ENCODE measurements around the gene STEAP1B.

STEAP1B gene

DNA sequence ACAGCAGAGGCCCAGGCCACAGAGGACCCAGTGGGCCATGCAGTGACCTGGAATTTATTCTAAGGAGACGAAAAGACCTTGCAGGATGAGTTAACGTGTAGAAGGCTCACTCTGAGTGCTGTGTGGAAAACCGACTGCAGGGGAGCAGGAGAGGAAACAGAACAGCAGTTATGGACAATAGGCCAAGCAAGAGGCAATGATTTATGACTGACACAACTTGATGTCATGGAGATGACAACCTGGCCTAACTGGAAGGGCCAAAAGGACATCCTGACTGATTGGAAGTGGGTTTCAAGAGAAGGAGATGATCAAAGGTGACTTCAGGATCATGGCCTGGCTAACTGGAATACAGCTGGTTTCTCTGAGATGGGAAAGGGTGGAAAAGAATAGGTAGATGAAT, 72.9 kb downstream of the STEAP1B start:
- ATAC-seq, result no peak

DNA sequence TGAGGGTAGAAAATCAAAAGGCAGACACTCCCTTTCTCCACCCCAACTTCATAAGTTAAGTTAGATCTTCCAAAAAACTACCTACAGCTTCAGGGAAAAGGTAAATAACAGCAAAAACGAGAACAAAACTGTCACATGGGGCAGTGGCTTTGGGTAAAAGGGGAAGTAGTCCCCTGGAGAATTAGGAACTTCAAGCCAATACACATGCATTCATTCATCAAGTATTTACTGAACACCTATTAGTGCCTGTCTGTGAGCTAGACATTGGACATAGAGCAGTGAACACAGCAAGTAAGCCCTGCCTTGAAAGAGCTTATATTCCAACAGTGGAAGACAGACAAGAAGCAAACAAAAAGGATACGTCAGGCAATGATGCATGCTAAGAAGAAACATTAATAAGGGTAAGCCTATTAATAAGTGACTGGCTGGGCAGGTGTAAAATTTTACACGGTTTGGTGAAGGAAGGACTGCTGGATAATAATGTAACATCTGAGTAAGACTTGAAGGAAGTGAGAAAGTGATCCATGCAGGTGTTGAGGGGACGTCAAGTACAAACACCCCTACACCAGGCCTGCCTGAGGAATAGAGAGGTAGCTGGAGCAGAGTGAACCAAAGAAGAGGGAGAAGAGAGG, 73.4 kb downstream of the STEAP1B start:
- no peak for ATAC-seq

DNA sequence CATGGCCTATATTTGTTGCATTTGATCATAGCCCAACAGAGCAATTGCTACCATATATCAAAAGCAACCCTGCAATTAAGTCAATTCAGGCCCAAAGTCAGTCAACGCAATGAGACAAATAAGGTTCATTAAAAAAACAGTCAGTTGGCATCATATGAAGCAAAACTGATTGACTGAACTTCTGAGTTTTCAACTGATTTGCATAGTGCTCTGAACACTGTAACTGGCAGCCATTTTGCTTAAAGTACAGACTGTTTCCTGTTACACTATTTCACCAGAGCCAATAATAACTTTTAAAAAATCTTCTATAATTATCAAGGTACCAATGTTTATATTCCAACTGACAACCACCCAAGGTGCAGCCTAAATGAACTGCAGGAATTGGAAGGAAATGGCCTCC, 74.6 kb downstream of the STEAP1B start:
- no peak for ATAC-seq

DNA sequence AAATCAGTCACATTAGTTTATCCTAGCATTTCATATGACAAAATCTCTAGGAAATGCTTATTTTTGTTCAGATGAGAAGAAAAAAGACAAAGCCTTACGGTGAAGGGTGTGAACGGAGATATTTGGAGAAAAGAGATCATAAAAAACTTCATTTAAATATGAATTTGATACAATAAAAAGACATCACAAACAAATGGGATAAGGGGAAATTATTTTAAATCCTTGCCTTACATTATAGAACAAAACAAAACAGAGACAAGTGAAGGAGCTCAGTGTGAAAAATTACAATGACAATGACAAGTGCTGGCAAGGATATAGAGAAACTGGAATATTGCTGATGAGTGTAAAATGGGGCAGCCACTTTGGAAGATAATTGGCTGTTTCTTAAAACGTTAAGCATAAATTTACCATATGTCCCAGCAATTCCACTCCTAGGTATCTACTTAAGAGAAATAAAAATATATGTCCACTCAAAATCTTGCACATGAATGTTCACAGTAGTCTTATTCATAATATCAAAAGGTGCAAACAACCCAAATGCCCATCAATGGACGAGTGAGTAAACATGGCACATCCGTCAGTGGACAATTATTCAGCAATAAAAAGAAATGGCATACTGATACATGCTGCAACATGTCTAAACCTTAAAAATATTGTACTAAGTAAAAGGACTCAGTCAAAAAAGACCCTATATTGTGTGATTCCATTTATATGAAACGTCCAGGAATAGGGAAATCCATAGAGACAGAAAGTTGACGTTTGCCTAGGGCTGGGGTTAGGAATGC, 77.0 kb downstream of the STEAP1B start:
- ATAC-seq, result no peak

DNA sequence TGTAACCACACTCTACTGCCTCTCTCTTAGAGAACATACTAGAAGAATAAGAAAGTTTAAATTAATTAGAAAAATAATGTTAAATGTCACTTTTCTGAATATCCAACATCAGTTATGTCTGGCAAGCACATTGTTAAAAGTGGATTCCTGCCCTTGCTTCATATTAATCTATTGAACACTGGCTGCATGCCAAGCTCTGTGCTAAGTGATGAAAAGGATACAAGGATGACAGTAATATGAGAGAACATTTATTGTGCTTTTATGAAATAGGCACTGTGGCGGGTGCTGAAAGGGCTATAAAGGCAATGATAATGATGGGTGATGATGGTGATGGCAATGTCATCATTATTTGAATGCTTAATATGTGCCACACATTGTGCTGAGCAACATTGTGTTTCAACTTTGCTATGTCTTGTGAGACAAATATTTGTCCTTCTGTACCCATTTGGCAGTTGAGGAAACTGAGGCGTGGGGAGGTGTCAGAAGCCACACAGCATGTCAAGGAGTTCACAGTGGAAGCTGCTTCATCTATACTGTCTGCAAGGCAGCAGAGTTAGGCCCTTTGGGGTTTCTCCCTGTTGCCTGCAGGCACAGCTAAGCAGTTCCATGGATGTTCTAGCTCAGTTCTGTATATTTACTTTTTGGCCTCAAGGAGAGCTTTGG, 78.9 kb downstream of the STEAP1B start:
- no peak for ATAC-seq

DNA sequence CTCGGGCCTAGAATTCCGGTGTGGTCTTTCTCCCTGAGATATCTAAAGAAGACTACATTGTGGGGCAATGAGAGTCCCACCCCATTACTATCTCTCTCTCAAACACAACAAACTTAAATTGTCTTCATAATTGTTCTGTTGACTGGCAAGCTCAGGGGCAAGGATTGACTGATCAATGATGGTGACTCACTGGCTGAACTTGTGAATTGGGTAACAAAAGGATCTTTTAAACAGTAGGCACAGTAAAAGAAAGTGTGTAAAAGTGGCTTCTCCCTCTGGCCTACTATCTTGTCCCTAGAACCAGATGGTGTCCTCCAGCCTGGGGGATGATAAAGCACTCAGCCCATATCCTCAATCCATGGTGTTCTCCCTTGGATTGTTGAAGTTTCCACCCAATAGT, 80.0 kb downstream of the STEAP1B start:
- ATAC-seq, result no peak

DNA sequence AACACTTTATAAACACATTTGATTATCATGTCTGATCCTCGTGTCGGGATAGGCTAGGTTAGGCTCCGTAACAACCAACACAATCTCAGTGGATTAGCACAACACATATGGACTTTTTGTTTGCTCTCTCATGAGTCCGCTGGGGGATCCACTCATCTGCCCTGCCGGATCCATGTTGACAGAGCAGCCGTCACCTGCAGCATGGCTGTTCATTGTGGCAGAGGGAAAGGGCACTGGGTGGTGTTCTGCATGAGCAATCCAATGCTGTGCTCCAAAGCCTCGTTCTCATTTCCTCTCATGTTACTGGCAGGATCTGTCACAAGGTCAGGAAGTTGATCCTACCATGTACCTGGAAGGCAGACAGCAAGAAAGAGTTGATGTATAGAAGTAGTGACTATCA, 80.5 kb downstream of the STEAP1B start:
- ATAC-seq, result no peak

DNA sequence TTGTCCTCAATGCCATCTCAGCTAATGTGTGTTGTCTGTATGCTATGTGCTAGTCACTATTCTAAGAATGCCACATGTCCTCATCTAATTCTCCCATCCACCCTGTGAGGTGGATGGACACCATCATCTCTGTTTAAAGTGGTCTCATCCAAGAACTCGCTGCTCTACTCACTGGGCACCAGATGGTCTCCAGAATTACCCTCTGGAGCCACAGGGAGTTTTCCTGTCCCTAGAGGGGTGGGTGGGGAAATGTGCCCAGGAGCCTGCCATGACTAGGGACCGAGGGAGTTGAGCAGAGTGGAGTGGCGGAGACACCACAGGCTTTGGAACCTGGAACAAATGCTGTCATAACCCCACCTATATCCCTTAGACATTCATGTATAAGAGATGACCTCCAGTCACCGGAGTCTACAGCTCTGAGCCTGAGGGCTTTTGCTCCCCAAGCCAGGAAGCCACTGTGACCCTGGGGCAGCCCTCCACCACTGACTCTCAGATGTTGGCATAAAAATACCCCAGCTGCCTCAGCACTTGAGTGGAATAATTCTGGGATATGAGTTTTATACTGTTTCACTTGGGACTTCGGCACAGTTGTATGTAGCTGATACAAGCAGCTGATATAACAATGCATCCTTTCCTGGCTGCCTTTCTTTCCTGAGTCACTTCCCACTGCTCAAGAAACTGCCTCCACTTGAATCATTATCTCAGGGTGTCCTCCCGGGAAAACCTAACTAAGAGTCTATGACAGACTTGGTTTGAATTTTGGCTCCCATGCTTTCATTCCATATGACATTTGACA, 81.5 kb downstream of the STEAP1B start:
- ATAC-seq, result no peak

DNA sequence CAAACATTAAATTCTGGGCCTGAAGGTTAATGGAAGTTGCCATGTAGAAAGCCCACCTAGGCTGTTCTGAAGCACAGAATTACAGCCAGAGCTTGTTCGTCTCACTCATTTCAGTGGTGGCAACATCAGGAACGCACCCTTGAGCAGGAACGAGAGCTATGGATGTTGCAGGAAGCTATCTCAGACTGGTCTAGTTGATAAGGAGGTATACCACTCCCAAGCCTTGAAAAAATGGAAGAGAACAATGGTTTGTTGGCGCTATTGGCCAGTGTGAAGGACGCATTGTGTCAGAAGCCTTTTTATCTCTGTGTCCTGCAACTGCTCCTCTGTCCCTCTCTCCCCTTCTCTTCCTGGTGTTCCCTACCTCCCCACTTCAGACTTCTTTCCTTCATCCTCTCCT, 82.1 kb downstream of the STEAP1B start:
- ATAC-seq, result no peak

DNA sequence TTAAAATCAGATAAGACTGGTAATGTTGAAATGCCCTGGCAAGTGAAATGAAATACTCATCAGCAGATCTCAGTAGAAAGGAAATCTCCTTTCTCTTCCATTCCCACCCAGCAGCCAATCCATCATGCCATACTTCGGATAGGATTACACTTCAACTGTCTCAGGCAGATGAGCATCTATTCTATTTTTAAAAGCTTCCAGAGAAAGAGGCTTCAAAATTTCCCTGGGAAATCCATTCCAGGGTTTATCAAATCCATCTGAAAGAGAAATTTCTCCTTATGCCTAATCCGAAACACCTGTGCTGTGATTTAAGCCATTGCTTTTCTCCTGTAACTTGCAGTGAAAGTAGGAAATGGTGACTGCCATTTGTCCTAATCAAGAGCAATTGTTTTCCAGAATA, 82.6 kb downstream of the STEAP1B start:
- no peak for ATAC-seq

DNA sequence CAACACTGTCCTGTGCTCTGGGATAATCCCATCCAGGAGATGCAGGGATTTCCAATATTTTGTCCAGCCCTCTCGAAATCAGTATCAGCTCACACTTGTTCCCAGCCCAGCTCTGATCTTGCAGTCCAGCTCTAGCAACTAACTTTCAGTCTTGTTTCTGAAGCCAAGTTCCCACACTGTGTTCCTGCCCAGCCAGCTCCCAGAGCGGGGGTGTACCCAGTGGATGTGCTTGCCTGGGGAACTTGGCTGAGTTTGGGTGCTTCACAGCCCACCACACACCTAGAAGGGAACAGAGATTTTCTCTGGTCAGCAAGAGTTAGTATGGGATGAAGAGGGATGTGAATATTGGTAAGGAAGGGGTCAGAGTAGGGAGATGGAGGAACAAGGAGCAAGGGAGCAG, 85.6 kb downstream of the STEAP1B start:
- ATAC-seq, result no peak

DNA sequence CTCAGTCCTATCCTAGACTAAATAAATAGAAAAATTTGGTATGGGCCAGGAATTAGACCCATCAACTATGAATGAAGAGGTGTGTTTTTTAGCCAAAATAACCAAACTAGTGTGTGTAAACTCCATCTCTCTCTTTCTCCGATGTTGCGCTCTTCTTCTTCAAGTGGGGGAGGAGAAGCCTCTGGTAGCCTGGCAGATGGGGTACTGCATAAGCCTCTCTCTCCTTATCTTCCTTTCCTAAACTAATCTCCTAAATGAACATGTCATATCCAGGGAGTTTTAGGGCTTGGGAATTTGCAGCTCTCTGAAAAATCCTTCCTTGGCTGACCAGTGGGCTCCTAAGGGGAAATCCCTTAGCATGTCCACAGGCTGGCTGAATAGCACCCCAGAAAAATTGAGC, 86.8 kb downstream of the STEAP1B start:
- no peak for ATAC-seq

DNA sequence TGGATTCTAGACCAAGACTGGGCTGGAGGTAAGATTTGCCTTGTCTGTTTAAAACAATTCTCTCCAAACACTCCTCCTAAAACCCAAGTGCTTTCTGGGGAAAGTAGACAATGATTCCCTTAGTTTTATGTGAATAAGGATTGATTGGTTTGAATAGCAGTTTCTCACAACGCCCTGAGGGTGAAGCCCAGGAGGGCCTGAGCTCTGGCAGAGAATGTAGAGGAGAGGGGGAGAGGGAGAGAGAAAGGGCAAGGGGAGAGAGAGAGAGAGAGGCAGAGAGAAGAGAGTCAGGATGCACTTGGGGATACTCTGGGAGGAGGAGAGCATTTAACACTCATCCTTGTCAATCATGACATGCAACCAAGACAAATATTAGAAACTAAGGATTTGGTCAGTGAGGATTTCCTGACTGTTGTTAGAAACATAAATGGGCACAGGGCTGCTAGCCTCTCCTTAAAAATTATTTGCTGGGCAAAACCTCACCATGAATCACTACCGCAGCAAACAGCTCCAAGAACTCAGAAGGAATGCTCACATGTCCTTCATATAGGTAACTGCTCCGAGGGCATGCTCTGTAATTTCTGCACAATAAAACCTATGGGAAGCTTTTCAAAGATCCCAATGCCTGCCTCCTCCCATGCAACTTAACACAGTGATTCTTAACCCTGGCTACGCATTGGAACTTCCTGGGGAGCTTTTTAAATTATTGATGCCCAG, 87.9 kb downstream of the STEAP1B start:
- ATAC-seq, result no peak

DNA sequence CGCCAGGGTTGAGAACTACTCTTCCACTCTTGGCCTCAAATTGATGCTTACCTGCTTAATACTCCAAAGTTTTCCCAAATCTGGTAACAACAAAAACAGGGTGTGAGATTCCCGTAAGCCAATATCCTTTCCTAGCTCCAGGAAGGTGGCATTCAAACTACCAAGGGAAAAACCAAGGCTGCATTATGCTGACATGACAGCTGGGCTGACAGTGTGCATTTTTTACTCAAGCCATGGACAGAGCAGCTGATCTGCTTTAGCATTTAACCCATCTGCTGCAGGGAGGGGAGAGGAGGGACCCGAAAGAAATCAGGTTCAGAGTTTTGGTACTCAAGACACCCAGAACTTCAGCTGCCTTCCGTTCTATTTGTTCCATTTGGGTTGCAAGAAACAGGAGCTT, 93.3 kb downstream of the STEAP1B start:
- no peak for ATAC-seq

DNA sequence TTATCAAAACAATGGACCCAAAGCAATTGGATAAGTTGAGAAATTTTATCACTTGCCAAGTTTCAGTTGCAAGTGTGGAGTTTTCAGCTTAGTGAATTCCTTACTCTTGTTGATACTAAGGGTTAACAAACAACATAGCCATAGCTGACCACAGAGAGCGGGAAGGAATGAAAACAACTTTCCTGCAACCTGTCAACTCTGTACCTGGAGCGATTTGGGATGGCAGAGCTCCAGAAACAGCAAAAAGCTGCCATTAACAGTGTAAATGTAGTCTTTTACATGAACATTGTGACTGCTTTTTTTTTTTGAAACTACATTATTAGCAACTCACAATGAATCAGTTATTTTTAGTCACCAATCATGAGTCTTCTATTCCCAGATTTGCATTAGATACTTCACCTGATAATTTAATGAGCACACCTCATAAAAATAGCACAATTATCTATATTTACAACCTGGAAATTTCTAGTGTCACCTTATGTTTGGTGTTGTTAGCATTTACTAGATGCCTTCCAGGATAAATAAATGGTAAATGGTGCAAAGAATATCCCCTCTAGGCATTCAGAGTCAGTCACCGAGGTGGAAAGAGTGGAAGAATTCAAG, 95.5 kb downstream of the STEAP1B start:
- ATAC-seq, result no peak

DNA sequence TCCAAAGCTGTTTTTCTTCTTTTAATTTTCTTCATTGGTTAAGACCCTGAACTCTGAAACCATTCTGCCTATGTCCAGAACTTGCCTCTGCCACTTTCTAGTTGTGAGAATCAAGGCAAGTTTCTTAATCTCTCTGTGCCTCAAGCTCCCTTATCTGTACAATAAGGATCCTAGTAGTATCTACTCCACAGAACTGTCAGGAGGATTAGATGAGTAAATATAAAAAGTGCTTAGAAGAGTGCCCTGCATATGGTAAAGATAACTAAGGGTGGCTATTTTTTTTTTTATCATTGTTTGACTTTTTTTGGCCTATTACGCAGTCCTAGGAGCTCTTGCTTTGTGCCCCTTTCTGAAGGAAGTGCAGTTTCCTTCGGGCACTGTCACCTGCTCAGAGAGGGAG, 96.6 kb downstream of the STEAP1B start:
- no peak for ATAC-seq

DNA sequence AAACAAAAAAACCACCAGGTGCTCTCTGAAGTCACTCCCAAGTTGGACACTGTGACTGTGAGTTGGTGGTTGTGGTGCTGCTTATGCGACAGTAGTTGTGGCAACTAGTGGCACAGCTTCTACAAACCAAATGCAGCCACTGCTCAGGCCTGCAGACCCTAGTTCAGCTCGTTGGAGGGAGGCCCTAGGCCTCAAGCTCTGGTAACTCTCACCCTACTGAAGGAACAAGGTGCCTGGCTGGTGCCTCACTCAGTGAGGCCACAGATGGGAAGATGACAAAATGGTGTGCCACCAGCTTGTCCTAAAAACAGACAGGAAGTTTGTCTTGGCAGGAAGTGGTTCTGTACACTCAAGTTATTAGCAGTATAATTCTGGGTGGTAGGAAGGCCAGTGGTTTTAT, 97.7 kb downstream of the STEAP1B start:
- ATAC-seq, result no peak

DNA sequence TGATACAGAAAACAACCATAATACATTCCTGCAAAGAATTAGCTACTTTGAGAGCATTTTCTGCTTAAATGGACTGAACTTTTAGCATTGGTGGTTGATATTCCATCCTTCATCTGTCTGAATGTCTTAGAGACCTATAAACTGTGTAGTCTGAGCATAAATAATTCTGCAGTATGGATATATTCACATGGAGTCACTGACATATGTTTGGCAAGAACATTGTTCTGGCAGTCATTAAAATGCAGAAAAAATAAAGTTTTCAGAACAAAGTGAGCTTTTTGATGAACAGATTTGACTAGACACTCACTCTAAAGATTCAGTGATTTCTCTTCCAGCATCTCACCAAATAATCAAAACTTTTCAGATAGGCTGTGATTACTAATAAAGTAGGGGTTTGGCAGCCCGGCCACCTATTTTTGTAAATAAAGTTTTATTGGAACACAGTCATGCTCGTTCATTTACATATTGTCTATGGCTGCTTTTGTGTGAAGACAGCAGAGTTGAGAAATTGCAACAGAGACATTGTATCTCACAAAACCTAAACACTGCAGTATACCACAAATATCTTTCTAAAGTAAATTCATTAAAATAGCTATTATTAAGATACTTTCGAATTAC, 98.9 kb downstream of the STEAP1B start:
- ATAC-seq, result no peak

DNA sequence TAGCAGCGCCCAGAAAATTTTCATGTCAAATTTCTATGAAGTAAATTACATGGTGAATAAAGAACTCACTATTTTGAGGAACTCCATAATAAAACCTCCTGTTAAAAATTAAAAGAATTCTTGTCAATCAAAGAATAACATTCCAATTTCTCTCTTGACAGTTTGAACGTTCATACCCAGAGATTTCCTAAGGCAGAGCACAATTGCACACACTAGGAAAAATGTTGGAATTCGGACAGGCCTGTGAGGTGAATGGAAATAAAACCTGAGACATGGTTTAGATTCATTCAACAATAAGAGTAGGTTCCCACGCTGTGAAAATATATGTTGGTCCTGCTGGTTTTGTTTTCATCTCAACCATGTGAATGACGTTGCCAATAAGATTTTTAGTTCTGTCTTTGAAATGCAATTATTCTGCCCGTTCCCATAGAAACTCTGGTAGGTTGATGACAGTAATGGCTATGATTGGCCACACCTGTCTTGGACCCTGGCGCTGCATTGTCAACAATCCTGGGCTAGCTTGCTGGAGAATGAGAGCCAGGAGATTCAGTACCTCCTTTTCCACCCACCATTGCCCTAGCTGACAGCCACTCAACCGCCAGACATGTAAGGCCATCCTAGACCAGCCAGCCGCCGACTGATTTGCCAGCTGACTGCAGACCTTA, 99.7 kb downstream of the STEAP1B start:
- no peak for ATAC-seq

DNA sequence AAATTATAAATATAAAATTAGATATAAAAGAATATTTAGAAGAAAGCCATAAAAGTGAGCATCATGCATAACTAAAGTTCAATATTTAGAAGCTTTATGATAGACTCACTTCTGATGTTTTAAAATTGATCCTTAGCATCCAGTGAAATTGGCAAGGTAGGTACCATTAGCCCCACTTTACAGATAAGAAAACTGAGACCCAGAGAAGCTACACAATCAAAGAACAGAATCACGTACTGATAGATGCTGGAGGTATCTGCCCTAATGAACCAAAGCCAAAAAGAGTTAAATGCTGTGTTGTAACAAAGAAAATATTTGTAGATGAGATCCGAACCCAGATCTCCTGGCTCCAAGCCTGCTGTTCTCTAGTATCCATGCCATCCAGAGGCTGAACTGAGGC, 100.4 kb downstream of the STEAP1B start:
- ATAC-seq, result no peak

DNA sequence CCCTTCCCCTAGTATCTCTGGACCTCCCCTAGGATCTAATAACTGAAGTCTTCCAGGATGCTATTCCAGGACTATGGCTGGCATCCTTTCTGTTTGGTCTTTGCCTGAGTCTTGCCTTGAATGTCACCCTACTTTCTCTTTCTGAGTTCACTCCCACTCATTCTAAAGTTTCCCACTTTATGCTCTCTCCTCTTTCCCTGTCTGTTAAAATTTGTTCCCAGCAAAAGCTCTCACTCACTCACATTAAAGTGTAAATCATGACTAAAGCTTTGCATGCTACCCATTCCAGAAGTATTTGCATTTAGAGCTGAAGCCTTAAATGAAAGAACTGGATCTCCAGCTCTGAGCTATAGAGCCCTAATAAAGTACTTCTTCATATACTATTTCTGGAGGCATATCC, 100.9 kb downstream of the STEAP1B start:
- ATAC-seq, result no peak

Measured in activated CD4-positive, CD25-positive, alpha-beta regulatory T cell treated with anti-CD3 and anti-CD28 coated beads, Interleukin-2, amount 50 U/mL, for 24 hours (primary cell).